M059J (cell line): ENCODE results near the gene RHBDL3. TPM values are rescaled to one million over a fixed set of nuclear protein-coding genes. Genes with fewer than 3 reads are reported as not detected.
"Not testable (repeated sequence)": the region's sequence is repeated elsewhere in the genome, so short reads cannot be mapped to it uniquely, and the experiment has no call there.

Experiments used
- DNase-seq: peaks from one replicate; pipeline ENCODE4 v3.0.0-alpha.2; 2012; ENCODE audit warnings: low read depth
- total RNA-seq: library from RNA; depleted of rRNA; stranded (reverse); fragments of >200 nt; shearing (Covaris generic); gene quantifications from 2 replicates; pipeline ENCODE4 v1.2.3, GENCODE V29; 2014

Gene RHBDL3
- total RNA-seq, 1 experiment from 2014 or later, result 0.30 TPM

DNA sequence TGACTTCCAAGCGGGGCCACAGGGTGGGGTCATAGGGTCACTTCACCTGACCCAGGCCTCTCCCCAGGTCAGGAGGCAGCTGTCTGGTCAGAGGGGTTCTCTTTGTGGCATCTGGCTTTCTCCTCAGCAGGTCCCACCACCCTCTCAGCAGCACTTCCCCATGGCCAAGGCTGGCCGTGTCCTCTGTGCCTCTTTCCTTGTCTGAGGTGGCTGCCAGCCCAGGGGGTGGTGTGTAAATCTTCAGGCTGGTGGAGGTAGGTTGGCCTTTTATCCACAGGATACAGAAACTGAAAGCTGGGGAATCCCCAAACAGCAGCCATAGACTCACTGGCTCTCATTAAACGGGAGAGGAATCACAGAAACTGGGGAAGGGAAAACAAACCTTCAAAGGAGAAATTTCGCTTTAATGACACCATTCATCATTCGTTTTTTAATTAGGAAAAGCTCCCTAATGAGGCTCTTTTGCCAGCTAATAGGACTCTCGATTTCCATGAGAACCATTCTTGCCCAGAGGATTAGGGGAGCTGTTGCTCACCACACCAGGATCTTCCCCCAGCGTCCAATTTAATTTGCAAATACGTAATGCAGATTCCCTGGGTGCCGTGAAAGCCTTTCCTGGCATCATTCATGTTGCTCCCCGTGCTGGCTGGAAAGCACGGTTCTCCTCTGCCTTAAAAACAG lies 58.3 kb downstream of the RHBDL3 start:
- peak; percentile 70 for DNase-seq

DNA sequence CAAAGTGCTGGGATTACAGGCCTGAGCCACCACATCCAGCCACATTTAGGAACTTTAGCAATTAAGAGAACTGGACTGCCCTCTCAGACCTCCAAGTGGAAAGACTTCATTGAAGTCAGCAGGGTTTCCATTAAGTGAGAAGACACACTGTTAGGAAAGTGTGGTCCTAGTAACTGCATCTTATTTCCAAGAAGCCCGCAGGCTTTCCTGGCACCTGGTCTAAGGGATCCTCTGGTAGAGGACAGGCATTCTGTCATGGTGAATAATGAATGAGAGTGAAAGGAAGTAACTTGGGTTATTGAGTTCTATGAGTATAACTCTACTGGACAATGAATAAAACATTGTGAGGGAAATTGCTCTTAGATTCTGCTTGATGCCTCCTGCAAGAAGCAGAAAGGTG lies 62.3 kb downstream of the RHBDL3 start:
- DNase-seq, result no peak

DNA sequence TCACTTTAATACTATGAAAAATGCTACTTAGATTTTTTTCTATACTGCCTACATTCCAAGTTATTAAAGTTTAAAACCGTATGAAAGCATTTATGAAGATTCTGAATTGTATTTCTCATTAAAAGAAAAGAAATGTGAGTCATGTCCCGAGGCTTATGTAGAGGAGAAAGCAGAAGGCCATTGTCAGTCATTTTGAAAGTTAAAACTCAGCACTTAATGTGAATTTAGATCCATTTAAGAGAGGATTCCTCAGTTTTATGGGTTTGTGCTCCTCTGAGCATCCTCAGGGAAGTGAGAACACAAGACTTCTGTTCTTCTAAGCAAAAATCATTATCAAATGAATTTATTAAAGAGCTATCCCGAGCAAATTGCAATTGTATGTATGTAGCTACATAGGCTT lies 64.5 kb downstream of the RHBDL3 start:
- no peak for DNase-seq

DNA sequence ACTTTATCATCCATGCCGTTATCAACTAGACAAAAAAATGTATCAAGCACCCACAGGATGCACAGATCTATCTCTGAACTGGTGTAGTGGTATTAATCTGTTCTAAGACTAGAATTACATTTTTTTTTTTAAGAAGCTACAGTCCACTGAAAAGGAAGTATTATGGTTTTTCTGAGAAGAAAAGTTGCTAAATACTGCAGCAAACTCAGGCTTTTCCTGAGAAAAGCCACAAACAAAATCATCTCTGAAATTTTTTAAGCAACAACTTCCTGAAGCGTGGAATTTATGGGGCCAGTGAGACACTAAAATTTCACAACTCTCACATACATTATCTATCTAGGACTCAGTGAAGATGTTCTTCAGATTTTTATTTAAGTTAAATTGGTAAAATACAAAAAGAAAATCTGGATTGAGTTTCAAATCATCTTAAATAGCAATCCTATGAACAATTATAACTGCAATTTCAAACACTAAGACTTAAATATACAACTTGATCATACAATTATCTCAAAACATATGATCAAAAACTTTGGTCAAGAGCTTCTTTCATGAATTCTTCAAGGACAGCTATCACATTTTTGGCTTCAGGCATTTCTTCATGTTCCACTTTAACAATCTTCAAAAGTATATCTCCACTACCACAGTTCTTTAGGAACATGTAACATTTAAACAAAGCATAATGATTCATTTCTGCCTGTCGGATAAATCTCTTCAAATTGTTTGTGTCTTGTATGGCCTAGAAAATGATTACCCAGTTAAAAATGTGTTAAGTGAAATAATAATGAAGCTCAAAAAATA lies 65.8 kb downstream of the RHBDL3 start:
- DNase-seq, result no peak

DNA sequence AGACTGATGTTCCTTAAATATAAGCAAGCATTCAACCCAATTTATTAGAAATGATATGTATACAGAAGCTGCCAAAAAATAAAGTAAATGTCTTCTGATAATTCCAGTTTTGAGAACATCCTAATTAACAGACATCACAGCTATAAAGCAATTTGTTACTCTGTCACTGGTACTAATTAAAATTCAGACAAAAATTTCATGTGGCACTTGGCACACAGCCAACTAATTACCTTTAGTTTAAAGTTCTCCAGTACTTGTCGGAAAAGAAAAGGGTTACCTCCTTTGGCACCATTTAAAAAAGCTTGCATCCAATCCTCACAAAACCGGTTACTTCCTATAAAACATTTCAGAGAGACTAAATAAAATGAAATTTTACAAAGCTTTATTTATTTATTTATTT lies 67.6 kb downstream of the RHBDL3 start:
- DNase-seq, result no peak

DNA sequence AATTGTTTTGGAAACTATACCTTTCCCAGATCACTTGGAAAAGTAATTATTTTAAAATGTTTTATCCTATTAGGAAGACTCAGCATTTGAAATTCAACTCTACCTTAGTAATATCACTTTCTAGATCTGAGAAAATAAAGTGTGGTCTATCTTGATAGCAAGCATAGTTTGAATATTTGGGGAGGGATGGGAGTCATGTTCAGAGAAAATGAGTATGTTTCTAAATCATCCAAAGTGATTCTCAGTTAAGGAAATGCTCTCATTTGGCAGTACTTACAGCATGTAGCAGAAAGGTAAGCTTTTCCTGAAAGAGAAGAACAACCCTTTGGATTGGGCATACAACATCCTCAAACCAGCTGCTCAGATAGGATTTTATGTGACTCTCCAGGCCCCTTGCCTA lies 69.4 kb downstream of the RHBDL3 start:
- no peak for DNase-seq

DNA sequence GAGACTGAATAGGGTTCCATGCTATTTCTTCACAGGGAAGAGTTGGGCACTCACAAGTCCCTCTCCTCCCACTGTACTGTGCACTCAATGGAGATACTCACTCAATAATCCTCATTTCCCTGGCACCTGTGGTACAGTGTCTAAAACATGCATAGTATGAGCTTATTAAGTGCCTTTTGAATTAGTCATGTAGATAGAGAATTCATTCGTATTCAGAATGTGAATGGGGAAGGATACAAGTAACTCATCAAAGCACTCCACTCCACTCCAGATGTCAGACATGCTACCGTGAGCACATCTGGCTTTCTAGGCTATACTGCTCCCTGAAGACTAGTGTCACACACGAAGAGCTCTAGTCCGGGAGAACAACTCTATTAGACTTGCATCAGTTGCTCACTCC lies 70.1 kb downstream of the RHBDL3 start:
- DNase-seq, result peak; percentile 72

DNA sequence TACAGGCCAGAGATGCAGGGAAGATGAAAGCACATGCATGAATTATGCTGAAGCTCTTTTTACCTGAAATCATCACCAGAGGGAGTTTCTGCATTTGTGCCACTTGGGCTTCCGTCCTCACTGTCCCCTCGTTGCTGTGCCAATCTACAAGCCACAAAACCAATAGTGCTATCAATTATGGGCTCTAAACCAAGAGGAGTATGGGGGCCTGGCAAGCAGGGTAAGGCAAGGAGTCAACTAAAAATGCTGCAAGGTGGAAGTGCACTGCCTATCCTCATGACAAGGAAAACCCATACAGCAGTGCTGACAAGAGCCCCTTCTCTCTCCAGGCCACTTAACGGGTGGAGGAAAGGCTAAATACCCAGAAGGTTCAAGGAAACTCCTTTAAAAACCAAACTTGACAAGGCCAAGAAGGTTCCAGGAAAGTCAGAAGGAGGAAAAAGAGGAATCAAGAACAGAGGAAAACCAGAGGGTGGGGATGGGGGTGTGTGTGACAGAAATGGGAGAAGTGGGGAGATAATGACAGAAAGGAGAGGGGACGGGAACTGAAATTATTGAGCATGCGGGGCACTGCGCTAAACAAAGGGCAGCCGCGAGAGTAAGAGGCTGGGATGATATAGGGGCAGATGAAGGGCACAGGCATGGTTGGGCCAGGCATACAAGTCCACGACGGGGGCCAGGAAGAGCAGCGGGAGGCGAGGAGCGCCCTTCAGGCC lies 75.7 kb downstream of the RHBDL3 start:
- DNase-seq, result no peak

DNA sequence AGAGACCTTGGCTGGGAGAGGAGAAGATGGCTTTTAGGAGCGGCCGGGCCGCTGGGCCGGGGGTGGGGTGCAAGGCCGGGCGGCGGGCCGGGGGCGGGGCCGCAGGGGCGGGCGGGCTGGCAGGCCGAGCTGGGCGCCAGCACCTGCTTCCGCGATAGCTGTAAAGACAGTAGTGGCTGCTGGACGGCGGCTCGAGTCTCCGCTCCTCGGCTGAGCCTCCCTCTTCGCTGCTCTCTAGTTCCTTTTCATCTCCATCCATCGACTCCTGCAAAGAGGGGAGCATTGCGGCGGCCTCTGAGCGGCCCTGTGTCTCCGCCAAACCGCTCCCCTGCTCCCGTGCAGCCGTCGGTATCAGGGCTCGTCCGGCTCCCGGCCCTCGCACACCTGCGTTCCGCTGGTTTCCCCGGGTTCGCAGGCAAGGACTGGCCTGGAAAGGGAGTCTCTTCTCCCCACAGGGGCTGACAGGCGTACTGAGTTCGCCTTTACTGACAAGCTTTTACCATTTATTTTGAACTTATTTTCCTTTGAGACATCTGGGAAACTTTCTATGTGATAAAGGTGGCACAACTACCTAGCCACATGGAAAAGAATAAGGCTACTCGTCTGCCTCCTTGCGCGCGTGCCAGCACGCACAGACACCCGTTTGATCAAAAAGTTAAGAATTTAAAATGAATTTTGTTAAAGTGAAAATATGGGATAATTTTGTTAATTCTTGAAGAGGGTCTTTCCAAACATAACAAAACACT lies 76.4 kb downstream of the RHBDL3 start, which contains the start of gene C17orf75:
Gene C17orf75, minus strand, starts transcription at position 317 of the 746 bp plus-strand sequence. Its CDS starts 34 bp downstream, at position 283.
- peak; percentile 73 for DNase-seq

DNA sequence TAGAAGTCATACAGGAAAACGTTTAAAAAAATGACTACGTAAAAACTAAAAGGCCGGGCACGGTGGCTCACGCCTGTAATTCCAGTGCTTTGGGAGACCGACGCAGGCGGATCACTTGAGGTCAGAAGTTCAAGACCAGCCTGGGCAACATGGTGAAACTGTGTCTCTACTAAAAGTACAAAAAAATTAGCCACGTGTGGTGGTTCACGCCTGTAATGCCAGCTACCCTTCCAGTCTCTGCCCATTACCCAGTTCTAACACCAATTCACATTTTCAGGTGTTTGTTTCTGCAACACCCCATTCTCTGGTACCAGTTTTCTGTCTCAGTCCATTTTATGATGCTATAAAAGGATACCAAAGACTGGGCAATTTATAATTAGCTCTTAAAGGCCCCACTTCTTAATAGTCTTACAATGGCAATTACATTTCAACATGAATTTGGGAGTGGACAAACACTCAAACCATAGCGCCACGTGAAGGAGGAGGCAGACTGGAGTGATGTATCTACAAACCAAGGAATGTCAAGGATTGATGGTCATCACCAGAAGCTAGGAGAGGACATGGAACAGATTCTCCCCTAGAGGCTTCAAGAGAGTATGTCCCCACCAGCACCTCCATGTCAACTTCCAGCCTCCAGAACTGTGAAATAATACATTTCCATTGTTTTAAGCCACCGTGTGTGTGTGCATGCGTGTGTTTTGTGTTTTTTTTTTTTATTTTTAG lies 77.1 kb downstream of the RHBDL3 start:
- DNase-seq, result no peak

DNA sequence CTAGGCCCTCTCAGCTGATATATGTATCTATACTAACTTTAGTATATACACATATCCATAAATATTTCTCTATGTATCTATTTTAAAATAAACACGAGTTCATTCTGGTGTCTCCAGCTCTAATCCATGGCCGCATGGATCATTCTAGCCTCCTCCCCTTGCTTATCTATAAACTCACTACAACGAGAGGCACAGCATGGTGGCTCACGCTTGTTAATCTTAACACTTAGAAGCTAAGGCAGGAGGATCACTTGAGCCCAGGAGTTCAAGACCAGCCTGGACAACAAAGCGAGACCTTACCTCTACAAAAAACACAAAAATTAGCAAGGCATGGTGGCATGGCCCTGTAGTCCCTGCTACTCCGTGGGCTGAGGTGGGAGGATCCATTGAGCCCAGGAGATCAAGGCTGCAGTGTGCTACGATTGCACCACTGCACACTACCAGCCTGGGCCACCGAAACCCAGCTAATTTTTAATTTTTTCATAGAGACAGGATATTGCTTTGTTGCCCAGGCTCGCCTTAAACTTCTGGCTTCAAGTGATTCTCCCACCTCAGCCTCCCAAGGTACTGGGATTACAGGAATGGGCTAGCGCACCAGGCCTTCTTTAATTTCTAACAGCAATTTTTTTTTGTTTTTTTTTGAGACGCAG lies 80.4 kb downstream of the RHBDL3 start:
- DNase-seq, result no peak

DNA sequence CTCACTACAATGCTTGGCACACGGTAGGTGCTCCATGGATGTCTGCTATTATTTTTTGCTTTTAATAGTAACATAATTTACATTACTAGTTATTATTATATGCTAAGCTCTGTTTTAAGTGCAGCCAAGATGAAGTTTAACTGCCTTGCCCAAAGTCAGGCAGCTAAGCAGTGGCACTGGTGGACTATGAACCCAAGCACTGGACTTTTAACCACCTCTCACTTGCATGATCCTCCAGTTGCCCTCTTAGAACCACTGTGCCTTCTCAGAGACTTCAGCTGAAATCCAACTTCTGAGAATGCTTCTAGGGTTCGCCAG lies 82.8 kb downstream of the RHBDL3 start:
- no peak for DNase-seq

DNA sequence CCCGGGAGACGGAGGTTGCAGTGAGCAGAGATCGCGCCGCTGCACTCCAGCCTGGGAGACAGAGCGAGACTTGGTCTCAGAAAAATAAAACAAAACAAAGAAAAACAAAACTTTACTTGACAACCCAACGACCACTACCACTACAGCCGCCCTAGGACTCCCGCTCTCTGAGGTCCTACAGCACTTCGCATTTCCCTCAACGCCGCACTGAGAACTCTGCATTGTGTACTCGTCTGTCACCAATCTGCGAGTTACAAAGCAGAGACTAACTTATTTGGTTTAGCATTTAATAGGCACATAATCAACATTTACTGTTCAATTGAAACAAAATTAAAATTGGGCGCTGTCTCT lies 83.8 kb downstream of the RHBDL3 start:
- no peak for DNase-seq

DNA sequence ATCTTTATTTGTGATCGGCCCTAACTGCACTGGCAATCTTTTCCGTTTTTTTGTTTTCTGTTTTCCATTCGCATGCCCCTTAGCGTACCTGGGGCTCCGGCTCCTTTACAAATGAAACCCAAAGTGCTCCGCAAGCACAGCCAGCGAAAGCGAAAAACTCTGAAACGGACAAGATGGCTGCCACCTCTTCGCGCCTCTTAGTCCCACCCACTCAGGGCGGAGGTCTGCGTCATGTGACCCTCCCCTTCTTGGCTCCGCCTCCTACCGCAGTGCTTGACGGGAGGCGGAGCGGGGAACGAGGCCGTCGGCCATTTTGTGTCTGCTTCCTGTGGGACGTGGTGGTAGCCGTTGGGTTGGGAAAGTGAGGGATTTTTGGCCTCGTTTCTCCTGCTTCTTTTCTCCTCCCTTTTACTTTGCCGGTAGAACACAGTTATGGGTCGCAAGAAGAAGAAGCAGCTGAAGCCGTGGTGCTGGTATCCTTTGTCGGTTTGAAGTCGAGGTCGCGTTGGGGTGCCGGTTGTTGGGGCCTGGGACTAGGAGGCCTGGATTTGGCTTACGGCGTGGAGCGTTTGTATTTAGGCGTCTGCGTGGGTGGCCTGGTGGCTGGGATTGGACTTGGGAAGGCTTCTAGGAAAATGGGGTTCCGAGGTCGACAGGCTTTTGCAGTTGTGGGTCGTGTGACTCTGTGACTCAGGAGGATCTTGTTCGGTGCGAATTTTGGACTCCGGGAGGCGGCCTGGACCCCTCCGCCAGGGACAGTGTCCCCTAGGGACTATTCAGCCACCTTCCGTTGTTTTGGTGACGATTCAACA lies 84.4 kb downstream of the RHBDL3 start, which contains the start of gene ZNF207:
Gene ZNF207, plus strand, starts transcription at position 304 of the 812 bp plus-strand sequence. Its CDS starts 129 bp downstream, at position 433.
- DNase-seq, result peak; percentile 94

DNA sequence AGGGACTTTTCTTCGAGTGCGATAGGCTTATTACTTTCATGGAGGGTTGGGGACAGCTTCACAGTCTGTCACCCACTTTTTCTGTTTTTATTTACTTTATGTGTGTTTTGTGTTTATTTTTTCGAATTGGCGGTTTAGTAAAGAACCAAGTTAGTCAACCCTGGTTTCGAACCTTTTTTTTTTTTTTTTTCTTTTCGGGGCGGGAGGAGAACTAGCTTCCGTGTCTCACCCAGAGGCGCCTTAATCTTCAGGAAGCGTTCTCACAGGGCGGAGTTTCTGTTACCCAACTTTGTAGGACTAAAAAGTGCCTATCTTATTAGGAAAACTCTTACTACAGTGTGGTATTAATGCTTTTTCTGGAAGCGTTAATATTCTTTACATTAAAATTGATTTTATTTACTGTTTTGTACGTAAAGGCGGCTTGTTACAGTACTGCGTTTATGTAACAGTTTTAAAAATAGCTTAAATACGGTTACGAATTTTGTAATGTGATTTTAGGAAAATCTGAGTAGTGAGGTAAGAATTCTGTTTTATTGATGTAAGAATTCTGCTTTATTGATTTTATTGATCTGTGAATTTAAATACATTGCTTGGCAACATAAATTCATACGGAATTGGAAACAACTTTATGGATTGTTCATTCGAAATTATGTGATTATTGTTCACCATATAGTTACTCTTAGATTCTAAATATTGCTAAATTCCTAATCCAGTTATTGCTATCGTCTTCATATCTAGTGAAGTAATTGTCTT lies 85.2 kb downstream of the RHBDL3 start:
- peak; percentile 72 for DNase-seq

DNA sequence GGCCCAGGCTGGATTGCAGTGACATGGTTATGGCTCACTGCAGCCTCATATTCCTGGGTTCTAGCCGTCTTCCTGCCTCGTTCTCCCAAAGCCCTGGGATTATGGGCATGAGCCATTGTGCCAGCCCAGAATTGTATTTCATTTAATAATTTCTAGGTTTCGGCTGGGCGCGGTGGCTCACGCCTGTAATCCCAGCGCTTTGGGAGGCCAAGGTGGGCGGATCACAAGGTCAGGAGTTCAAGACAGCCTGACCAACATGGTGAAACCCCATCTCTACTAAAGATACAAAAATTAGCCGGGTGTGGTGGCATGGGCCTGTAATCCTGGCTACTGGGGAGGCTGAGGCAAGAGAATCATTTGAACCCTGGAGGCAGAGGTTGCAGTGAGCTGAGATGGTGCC lies 87.1 kb downstream of the RHBDL3 start:
- not testable (repeated sequence) for DNase-seq

DNA sequence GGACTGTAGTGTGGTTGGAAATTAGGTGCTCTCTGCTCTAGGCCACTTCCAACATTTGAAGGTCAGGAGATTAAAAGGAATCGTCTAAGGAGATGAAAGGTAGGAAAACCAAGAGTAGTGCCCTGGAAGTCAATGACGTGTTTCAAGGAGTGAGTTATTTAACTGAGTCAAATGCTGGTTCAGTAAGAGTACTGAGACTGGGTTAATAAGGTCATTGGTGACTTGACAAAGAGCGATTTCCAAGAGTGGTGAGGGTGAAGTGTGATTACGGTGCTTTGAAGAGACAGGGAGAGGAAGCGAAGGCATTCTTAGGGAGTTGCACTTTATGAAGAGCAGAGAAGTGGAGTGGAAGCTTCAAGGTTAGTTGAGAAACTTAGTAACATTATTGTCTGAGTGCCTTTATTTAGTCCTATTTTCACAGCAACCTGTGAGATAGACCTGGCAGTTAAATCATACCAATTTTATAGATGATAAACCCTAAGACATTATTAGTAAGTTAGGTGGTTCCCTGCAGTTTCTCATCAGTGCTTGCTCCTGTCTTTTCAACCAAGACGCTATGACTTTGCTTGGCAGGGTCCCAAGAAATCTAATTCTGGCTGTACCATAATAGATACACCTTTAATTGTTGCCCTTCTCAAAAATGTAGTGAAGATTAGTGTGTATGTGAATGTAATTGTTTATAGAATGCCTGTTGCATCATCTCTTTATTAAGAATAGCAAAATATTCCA lies 90.2 kb downstream of the RHBDL3 start:
- no peak for DNase-seq

DNA sequence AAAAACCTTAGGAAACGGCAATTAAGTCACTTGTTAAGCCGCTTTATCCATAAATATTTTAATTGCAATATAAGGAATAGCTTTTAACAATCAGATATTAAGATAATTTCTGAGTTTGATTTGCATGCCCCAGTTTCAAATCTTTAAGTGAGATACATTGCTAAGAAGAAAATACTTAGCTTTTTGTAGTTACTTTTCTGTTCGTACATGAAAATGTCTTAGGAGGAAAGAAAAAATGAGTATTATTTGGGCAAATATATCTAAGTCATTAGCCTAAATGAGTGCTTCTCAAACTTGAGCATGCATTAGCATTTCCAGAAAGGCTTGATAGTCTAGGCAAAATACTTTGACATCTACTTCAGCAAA lies 90.7 kb downstream of the RHBDL3 start:
- DNase-seq, result no peak

DNA sequence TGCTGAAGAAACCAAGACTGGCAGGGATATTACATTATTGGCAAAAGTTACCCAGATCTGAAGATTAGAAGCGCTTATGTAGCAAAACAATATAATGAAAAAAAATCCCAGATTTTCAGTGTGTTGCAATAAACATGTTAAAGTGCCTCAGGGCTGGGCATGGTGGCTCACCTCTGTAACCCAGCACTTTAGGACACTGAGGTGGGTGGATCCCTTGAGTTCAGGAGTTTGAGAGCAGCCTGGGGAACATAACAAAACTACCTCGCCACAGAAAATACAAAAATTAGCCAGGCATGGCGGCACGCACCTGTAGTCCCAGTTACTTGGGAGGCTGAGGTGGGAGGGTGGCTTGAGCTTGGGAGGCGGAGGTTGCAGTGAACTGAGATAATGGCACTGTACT lies 91.1 kb downstream of the RHBDL3 start:
- DNase-seq, result no peak
